ENCODE data around the gene PKP1. TPM values are rescaled to one million over a fixed set of nuclear protein-coding genes. Genes with fewer than 3 reads are reported as not detected.

Gene PKP1
- total and polyA plus RNA-seq, 10 of the 15 experiments (the other 5 are each of a cell fraction or from before 2014, with no cell fraction given) = 0.03 TPM; not detected in 9

DNA sequence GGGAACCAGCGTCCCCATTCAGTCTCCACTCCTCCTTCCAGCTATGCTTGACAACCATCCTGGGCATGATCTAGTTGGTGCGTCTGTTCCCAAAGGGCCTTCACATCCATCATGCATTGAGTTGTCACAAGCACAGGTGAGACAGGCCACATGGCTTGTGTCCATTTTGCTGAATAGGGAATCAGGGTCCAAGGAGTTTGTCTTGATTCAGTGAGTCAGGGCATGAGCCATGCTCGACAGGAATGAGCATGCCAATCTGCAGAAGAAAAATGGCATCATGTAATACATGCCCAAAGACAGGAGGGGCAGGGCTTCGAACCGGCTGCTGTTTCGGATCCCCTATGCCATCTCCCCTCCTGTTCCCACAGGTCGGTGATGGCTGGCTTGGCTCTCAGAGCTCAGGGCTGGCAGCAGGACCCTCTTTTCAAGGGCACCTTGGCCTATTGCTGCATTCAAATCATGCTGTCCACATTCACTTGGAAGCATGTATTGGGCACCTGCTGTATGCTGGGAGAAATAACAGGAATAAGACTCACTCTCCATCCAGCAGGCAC is 44.5 kb downstream of the PKP1 start:
- Histone ChIP-seq H3K4me3 (no peak overlapping the region), H2AFZ (ENCODE audit: control insufficient read depth, low read depth, low read length) (no peak overlapping the region), H3K9ac (ENCODE audit: control insufficient read depth, insufficient read depth, low read length) (no peak overlapping the region), H4K20me1 (ENCODE audit: control insufficient read depth, insufficient read depth) (no peaks in the 10 kb centered on the region), H3K36me3 (ENCODE audit: control insufficient read depth in 2 of 2, insufficient read depth in 2 of 2, low read length in 1 of 2) (no peaks in the 10 kb centered on the region), H3K9me3 (replicated peaks; ENCODE audit: control insufficient read depth, insufficient read depth, low read length) (no peaks in the 10 kb centered on the region), H3K4me2 (ENCODE audit: control insufficient read depth, insufficient read depth) (no peak overlapping the region), H3K27me3 (replicated peaks in 1 of 2; ENCODE audit: control insufficient read depth in 2 of 2, insufficient read depth in 2 of 2, low read length in 1 of 2) (peaks cover 4% of the 10 kb centered on the region in 2 experiments; a peak in 2 of 4 replicates), H3K4me1 (ENCODE audit: control insufficient read depth, insufficient read depth, low read length) (no peaks in the 10 kb centered on the region), H3K79me2 (ENCODE audit: control insufficient read depth, insufficient read depth, low read length) (no peaks in the 10 kb centered on the region), H3K27ac (ENCODE audit: control insufficient read depth, insufficient read depth) (no peak overlapping the region)
- ATAC-seq (no peak), FAIRE-seq (no peak), DNase-seq (ENCODE audit: low read depth, low spot score) (no peak)
- ChIA-PET SMC1A (ENCODE audit: uncharacterized antibody, unreplicated experiment) (interaction anchor here (1.2 kb wide), 1 partner anchor 78 kb away, joined by 4 read pairs; no protein-coding TSS in a partner anchor), CTCF (no interaction called here), RAD21 (ENCODE audit: unreplicated experiment) (no interaction called here), POLR2A (no interaction called here)
- 47% methylated on average over 7 of the region's 7 CpGs for WGBS (ENCODE audit: insufficient coverage, insufficient replicate concordance, low lambda C conversion rate, missing lambda C conversion rate)
- no peak for TF ChIP-seq IRF5 (IDR thresholded peaks at IDR 0.05; ENCODE audit: borderline replicate concordance)
- TF ChIP-seq STAT3 (IDR thresholded peaks at IDR 0.05; ENCODE audit: low read depth, low read length) = no peak
- TF ChIP-seq MEF2A (IDR thresholded peaks at IDR 0.05; ENCODE audit: insufficient read depth, low read depth, low read length) = no peak
- no peak for TF ChIP-seq SIN3A (IDR thresholded peaks at IDR 0.05; ENCODE audit: low read depth, low read length)
- no peak for TF ChIP-seq PAX8 (IDR thresholded peaks at IDR 0.05)
- TF ChIP-seq, protein P1, sequence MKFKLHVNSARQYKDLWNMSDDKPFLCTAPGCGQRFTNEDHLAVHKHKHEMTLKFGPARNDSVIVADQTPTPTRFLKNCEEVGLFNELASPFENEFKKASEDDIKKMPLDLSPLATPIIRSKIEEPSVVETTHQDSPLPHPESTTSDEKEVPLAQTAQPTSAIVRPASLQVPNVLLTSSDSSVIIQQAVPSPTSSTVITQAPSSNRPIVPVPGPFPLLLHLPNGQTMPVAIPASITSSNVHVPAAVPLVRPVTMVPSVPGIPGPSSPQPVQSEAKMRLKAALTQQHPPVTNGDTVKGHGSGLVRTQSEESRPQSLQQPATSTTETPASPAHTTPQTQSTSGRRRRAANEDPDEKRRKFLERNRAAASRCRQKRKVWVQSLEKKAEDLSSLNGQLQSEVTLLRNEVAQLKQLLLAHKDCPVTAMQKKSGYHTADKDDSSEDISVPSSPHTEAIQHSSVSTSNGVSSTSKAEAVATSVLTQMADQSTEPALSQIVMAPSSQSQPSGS (IDR thresholded peaks at IDR 0.05; ENCODE audit: low read length) = no peak
- TF ChIP-seq ATF7 (IDR thresholded peaks at IDR 0.05; ENCODE audit: low read depth) = no peak
- no peak for TF ChIP-seq RFX5 (IDR thresholded peaks at IDR 0.05; ENCODE audit: low read depth, low read length)
- no peak for TF ChIP-seq MYC (IDR thresholded peaks at IDR 0.05; ENCODE audit: insufficient read depth, insufficient read length, insufficient replicate concordance, low read length, severe bottlenecking)
- no peak for TF ChIP-seq MAX (IDR thresholded peaks at IDR 0.05; ENCODE audit: low read depth, low read length)
- no peak for TF ChIP-seq JUND (IDR thresholded peaks at IDR 0.05; ENCODE audit: low read depth, low read length)
- no peak for TF ChIP-seq CHD4 (IDR thresholded peaks at IDR 0.05)
- TF ChIP-seq POLR2A (IDR thresholded peaks at IDR 0.05; ENCODE audit: low read depth, low read length) = no peak
- TF ChIP-seq SREBF2 (IDR thresholded peaks at IDR 0.05; ENCODE audit: low read length) = no peak
- TF ChIP-seq NRF1 (conservative IDR thresholded peaks at IDR 0.05; ENCODE audit: low read depth, low read length) = no peak
- TF ChIP-seq ASH2L (IDR thresholded peaks at IDR 0.05; ENCODE audit: borderline replicate concordance, low read depth) = no peak
- TF ChIP-seq RAD21 (IDR thresholded peaks at IDR 0.05; ENCODE audit: insufficient read depth, low read depth, low read length) = no peak
- TF ChIP-seq EZH2 (IDR thresholded peaks at IDR 0.05; ENCODE audit: borderline replicate concordance, control insufficient read depth, low read depth, low read length) = no peak
- TF ChIP-seq EP300 (IDR thresholded peaks at IDR 0.05; ENCODE audit: borderline replicate concordance in 1 of 2, control insufficient read depth in 1 of 2, low read depth in 2 of 2, low read length in 2 of 2) = no peak
- intact Hi-C loops (cut with micrococcal nuclease; ENCODE audit: unreplicated experiment) (no loop called here), in situ Hi-C loops (cut with MboI) (no loop called here)
- BruUV-seq (replicated peaks) = no TSS peak
